Measurements from ENCODE around the gene AUTS2. TPM values are rescaled to one million over a fixed set of nuclear protein-coding genes. Genes with fewer than 3 reads are reported as not detected.

Gene AUTS2
- total RNA-seq, 1 experiment from 2014 or later = 38.5 TPM

DNA sequence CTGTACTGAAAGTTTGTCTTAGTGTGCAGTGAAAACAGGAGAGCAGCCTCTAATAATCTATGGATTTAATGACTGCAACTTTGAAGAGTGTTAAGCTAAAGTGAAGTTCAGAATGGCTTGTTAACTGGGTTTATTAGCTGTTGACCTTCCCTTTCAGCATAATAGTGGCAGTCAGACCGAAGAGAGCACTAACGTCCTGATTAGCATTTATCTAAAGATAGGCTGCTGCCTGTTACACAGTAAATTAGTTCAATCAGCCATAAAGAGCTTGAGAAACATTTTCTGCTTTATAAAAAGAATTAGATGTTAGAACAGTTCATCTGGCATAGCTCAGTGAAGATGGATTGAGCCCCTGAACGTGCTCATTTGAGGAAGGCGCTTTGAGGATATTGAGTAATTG, 433.0 kb downstream of the AUTS2 start:
- Histone ChIP-seq H2AFZ (ENCODE audit: low read length) (no peak overlapping the region), H3K4me2 (ENCODE audit: low read depth, low read length, poor library complexity, severe bottlenecking) (no peak overlapping the region), H3K79me2 (ENCODE audit: low read length) (no peaks in the 10 kb centered on the region), H3K4me1 (ENCODE audit: low read length) (peaks cover 21% of the 10 kb centered on the region), H3K27me3 (ENCODE audit: low read length) (0 out of 2 replicates have a peak, but pooled peaks cover 2% of the 10 kb centered on the region), H3K4me3 (ENCODE audit: low read length) (no peak overlapping the region), H3K27ac (ENCODE audit: low read length) (no peak overlapping the region), H3K9me3 (ENCODE audit: low read length) (no peaks in the 10 kb centered on the region), H3K9me2 (replicated peaks; ENCODE audit: insufficient read depth, low read length) (no peaks in the 10 kb centered on the region), H3K9ac (ENCODE audit: low read length) (no peak overlapping the region), H4K20me1 (ENCODE audit: insufficient read depth, low read depth, low read length) (peaks cover 33% of the 10 kb centered on the region), H3K36me3 (ENCODE audit: insufficient read depth, low read length) (no peaks in the 10 kb centered on the region)
- no peak for DNase-seq

DNA sequence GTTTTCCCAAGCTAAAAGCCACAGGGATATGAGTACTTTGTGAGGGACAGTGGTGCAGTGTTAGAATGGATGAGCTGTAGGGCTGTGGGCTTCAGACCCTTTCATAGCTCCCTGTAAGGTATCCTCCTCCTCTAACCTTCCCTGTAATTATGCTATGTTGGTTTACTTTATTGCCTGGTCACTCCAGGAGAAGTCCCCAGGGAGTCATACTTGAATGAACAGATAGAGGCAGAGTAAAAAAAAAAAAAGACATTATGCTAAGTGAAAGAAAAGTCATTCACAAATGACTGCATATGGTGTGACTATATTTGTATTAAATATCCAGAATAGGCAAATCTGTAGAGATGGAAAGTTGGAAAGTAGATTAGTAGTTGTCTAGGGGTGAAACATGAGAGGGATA, 434.4 kb downstream of the AUTS2 start:
- DNase-seq = no peak
- peaks cover 37% of the 10 kb centered on the region for H4K20me1 ChIP-seq (ENCODE audit: insufficient read depth, low read depth, low read length)
- no peaks in the 10 kb centered on the region for H3K79me2 ChIP-seq (ENCODE audit: low read length)
- H3K9me2 ChIP-seq (replicated peaks; ENCODE audit: insufficient read depth, low read length) = no peaks in the 10 kb centered on the region
- no peak overlapping the region for H3K4me3 ChIP-seq (ENCODE audit: low read length)
- H3K9me3 ChIP-seq (ENCODE audit: low read length) = no peaks in the 10 kb centered on the region
- H2AFZ ChIP-seq (ENCODE audit: low read length) = no peak overlapping the region
- 0 out of 2 replicates have a peak, but pooled peaks cover 2% of the 10 kb centered on the region for H3K27me3 ChIP-seq (ENCODE audit: low read length)
- peaks cover 18% of the 10 kb centered on the region for H3K4me1 ChIP-seq (ENCODE audit: low read length)
- H3K4me2 ChIP-seq (ENCODE audit: low read depth, low read length, poor library complexity, severe bottlenecking) = no peak overlapping the region
- H3K27ac ChIP-seq (ENCODE audit: low read length) = no peak overlapping the region
- H3K36me3 ChIP-seq (ENCODE audit: insufficient read depth, low read length) = no peaks in the 10 kb centered on the region
- no peak overlapping the region for H3K9ac ChIP-seq (ENCODE audit: low read length)

DNA sequence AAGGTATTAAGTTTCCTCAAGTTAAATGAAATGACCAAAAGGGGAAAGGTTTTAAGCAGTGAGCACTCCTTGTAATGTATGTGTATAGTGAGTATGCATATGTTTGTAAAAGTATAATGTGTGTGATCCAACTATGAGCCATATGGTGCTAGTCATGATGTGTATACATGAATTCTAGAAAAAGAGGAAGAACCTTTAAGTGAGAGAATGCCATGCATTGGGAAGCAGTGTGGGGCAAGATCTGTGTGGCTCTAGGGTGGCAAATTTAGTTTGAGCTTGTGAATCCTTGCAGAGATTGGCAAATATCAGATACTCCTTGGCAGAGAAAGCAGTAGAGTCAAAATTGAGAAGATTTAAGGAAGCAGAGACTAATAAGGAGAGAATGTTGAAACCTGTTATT, 435.0 kb downstream of the AUTS2 start:
- Histone ChIP-seq H3K9ac (ENCODE audit: low read length) (no peak overlapping the region), H3K27me3 (ENCODE audit: low read length) (0 out of 2 replicates have a peak, but pooled peaks cover 2% of the 10 kb centered on the region), H3K4me1 (ENCODE audit: low read length) (peaks cover 12% of the 10 kb centered on the region), H3K36me3 (ENCODE audit: insufficient read depth, low read length) (no peaks in the 10 kb centered on the region), H4K20me1 (ENCODE audit: insufficient read depth, low read depth, low read length) (peaks cover 37% of the 10 kb centered on the region), H3K79me2 (ENCODE audit: low read length) (no peaks in the 10 kb centered on the region), H3K9me3 (ENCODE audit: low read length) (no peaks in the 10 kb centered on the region), H3K4me3 (ENCODE audit: low read length) (no peak overlapping the region), H3K27ac (ENCODE audit: low read length) (no peak overlapping the region), H3K9me2 (replicated peaks; ENCODE audit: insufficient read depth, low read length) (no peaks in the 10 kb centered on the region), H3K4me2 (ENCODE audit: low read depth, low read length, poor library complexity, severe bottlenecking) (no peak overlapping the region), H2AFZ (ENCODE audit: low read length) (no peak overlapping the region)
- DNase-seq = no peak

DNA sequence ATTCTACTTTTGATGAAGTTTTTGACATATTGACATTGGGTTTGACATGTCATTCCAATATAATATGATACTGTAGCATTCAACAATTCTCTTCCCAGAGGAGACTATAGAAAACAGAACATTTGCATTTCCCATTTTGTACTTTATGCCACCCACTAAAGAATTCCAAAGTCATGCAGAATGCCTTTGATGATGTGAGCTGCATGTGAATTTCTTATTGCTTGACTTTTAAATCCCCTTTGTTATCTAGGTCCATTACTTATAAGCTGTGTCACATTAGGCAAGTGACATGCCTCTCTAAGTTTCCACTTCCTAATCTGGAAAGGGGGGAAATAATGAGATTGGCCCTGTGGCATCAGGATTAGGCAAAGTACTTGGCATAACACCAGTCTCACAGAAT, 436.7 kb downstream of the AUTS2 start:
- Histone ChIP-seq H3K27me3 (ENCODE audit: low read length) (0 out of 2 replicates have a peak, but pooled peaks cover 2% of the 10 kb centered on the region), H3K9me3 (ENCODE audit: low read length) (no peaks in the 10 kb centered on the region), H4K20me1 (ENCODE audit: insufficient read depth, low read depth, low read length) (peaks cover 38% of the 10 kb centered on the region), H3K4me2 (ENCODE audit: low read depth, low read length, poor library complexity, severe bottlenecking) (no peak overlapping the region), H2AFZ (ENCODE audit: low read length) (no peak overlapping the region), H3K27ac (ENCODE audit: low read length) (no peak overlapping the region), H3K4me3 (ENCODE audit: low read length) (no peak overlapping the region), H3K79me2 (ENCODE audit: low read length) (no peaks in the 10 kb centered on the region), H3K4me1 (ENCODE audit: low read length) (peaks cover 9% of the 10 kb centered on the region), H3K9ac (ENCODE audit: low read length) (no peak overlapping the region), H3K36me3 (ENCODE audit: insufficient read depth, low read length) (no peaks in the 10 kb centered on the region), H3K9me2 (replicated peaks; ENCODE audit: insufficient read depth, low read length) (no peaks in the 10 kb centered on the region)
- DNase-seq = no peak

DNA sequence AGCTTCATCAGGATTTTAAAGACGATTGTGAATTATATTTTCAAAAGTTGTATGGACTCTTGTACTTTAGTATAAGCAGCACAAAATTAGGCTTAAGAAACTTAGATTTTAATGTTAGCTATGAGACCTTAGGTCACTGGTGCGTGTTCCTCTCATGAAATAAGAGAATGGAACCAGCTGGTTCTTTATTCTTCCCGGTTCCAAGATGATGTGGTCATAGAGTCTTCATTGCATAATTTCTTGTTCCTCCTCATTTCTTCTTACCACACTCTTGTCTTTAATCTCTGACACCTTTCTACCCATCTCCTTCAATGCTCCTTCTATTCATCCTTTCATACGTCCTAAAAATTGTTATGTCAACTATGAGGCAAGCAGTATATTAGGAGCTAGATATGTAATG, 437.2 kb downstream of the AUTS2 start:
- Histone ChIP-seq H3K9ac (ENCODE audit: low read length) (no peak overlapping the region), H3K4me3 (ENCODE audit: low read length) (no peak overlapping the region), H3K4me1 (ENCODE audit: low read length) (peaks cover 9% of the 10 kb centered on the region), H3K27ac (ENCODE audit: low read length) (no peak overlapping the region), H3K27me3 (ENCODE audit: low read length) (0 out of 2 replicates have a peak, but pooled peaks cover 2% of the 10 kb centered on the region), H3K79me2 (ENCODE audit: low read length) (no peaks in the 10 kb centered on the region), H4K20me1 (ENCODE audit: insufficient read depth, low read depth, low read length) (peaks cover 38% of the 10 kb centered on the region), H2AFZ (ENCODE audit: low read length) (no peak overlapping the region), H3K36me3 (ENCODE audit: insufficient read depth, low read length) (no peaks in the 10 kb centered on the region), H3K9me2 (replicated peaks; ENCODE audit: insufficient read depth, low read length) (no peaks in the 10 kb centered on the region), H3K9me3 (ENCODE audit: low read length) (no peaks in the 10 kb centered on the region), H3K4me2 (ENCODE audit: low read depth, low read length, poor library complexity, severe bottlenecking) (no peak overlapping the region)
- no peak for DNase-seq

DNA sequence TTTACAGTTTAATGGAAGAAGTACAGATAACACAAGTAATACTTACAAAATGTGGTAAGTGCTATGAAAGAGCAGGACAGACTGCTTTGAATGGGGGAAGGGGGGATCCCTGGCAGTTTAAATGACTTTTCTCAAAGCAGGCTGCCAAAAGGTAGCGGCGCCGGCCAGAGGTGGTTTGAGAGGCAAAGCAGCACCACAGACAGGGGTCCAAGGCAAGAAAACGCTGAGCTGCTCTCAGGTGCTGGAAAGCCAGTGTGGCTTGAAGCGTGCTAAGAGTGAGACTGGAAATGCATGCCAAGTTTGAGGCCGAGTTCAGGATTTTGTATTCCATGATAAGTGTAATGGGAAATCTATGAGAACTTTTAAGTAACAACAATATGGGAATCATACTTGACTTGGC, 437.7 kb downstream of the AUTS2 start:
- Histone ChIP-seq H3K9ac (ENCODE audit: low read length) (no peak overlapping the region), H3K79me2 (ENCODE audit: low read length) (no peaks in the 10 kb centered on the region), H3K4me3 (ENCODE audit: low read length) (no peak overlapping the region), H3K27ac (ENCODE audit: low read length) (no peak overlapping the region), H4K20me1 (ENCODE audit: insufficient read depth, low read depth, low read length) (peaks cover 33% of the 10 kb centered on the region), H3K9me3 (ENCODE audit: low read length) (no peaks in the 10 kb centered on the region), H3K27me3 (ENCODE audit: low read length) (0 out of 2 replicates have a peak, but pooled peaks cover 2% of the 10 kb centered on the region), H3K4me2 (ENCODE audit: low read depth, low read length, poor library complexity, severe bottlenecking) (no peak overlapping the region), H3K36me3 (ENCODE audit: insufficient read depth, low read length) (no peaks in the 10 kb centered on the region), H3K9me2 (replicated peaks; ENCODE audit: insufficient read depth, low read length) (no peaks in the 10 kb centered on the region), H2AFZ (ENCODE audit: low read length) (no peak overlapping the region), H3K4me1 (ENCODE audit: low read length) (peaks cover 9% of the 10 kb centered on the region)
- DNase-seq = no peak

DNA sequence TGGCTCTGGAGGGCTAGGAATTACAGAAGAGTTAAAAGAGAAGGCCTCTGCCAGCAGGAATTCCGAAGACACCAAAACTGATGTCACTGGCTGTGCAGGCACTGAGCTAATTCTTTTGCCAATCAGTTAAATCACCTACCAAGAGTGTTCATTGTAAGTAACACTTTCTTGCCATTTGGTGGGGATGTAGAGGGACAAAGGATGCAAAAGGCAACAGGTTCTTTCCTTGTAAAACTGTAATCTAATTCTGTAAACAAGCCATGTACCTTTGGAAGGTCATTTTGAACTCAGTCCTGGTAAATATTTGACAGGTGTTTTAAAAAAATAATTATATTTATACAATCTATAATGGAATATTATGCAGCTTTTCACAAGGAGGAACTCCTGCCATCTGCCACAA, 438.4 kb downstream of the AUTS2 start:
- no peak for DNase-seq
- Histone ChIP-seq H3K4me3 (ENCODE audit: low read length) (no peak overlapping the region), H3K9me3 (ENCODE audit: low read length) (no peaks in the 10 kb centered on the region), H3K27ac (ENCODE audit: low read length) (no peak overlapping the region), H2AFZ (ENCODE audit: low read length) (no peak overlapping the region), H3K4me2 (ENCODE audit: low read depth, low read length, poor library complexity, severe bottlenecking) (no peak overlapping the region), H3K9ac (ENCODE audit: low read length) (no peak overlapping the region), H3K27me3 (ENCODE audit: low read length) (0 out of 2 replicates have a peak, but pooled peaks cover under 1% of the 10 kb centered on the region), H3K36me3 (ENCODE audit: insufficient read depth, low read length) (no peaks in the 10 kb centered on the region), H3K4me1 (ENCODE audit: low read length) (peaks cover 9% of the 10 kb centered on the region), H3K9me2 (replicated peaks; ENCODE audit: insufficient read depth, low read length) (no peaks in the 10 kb centered on the region), H4K20me1 (ENCODE audit: insufficient read depth, low read depth, low read length) (peaks cover 31% of the 10 kb centered on the region), H3K79me2 (ENCODE audit: low read length) (no peaks in the 10 kb centered on the region)

DNA sequence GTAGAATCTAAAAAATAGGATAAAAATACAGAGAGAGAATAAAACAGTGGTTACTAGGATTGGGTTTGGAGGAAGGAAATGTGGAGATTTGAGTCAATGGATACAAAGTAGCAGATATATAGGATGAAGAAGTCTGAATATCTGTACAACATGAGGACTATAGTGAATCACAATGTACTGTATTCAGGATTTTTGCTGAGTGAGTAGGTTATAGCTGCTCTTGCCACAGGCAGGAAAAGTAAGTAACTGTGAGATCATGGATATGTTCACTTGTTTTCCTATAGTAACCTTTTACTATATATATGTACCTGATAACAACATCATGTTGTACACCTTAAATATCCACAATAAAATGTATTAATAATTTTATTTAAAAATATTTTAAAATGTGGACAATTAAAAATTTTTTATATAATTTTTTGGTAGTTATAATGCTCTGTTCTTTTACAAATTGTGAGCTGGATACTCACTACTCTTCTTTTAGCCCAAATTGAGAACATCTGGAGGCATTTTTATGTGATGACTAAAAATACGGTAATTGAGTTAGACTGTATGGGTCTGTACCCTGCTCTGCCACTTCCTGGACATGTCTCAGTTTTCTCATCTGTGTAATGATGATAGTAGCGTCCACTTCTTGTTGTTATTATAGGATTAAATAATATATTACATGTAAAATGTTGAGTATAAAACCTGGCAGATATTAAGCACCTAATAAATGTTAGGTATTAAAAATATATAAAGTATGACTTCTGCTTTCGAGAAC, 439.1 kb downstream of the AUTS2 start:
- H4K20me1 ChIP-seq (ENCODE audit: insufficient read depth, low read depth, low read length) = peaks cover 31% of the 10 kb centered on the region
- no peak for DNase-seq
- no peak overlapping the region for H3K4me2 ChIP-seq (ENCODE audit: low read depth, low read length, poor library complexity, severe bottlenecking)
- H2AFZ ChIP-seq (ENCODE audit: low read length) = no peak overlapping the region
- H3K27me3 ChIP-seq (ENCODE audit: low read length) = no peaks in the 10 kb centered on the region
- H3K27ac ChIP-seq (ENCODE audit: low read length) = no peak overlapping the region
- H3K79me2 ChIP-seq (ENCODE audit: low read length) = no peaks in the 10 kb centered on the region
- H3K36me3 ChIP-seq (ENCODE audit: insufficient read depth, low read length) = no peaks in the 10 kb centered on the region
- no peak overlapping the region for H3K4me3 ChIP-seq (ENCODE audit: low read length)
- no peaks in the 10 kb centered on the region for H3K9me2 ChIP-seq (replicated peaks; ENCODE audit: insufficient read depth, low read length)
- H3K4me1 ChIP-seq (ENCODE audit: low read length) = peaks cover 9% of the 10 kb centered on the region
- H3K9ac ChIP-seq (ENCODE audit: low read length) = no peak overlapping the region
- no peaks in the 10 kb centered on the region for H3K9me3 ChIP-seq (ENCODE audit: low read length)

All from Karpas-422 (cell line).